Measurements from ENCODE around the gene C2orf78.
"Not testable (repeated sequence)": the region's sequence is repeated elsewhere in the genome, so short reads cannot be mapped to it uniquely, and the experiment has no call there.

C2orf78 gene

GRCh38 chr2:73783883-73784282, at the start of gene C2orf78:
Gene C2orf78 (plus strand): TSS chr2:73784183. CDS start chr2:73784310, 127 bp downstream.
- not testable (repeated sequence) for DNase-seq

GRCh38 chr2:73736378-73736777, 47.6 kb upstream of the C2orf78 start:
- DNase-seq = no peak

GRCh38 chr2:73736855-73737779, 46.9 kb upstream of the C2orf78 start, which contains the start of gene TPRKB:
Gene TPRKB (minus strand): TSS chr2:73737345. CDS start chr2:73734569, 2,776 bp downstream.
- peak; percentile 95 for DNase-seq

- no peak for DNase-seq
These were observed 44.9 kb upstream of the C2orf78 start for GRCh38 chr2:73739101-73739500.

GRCh38 chr2:73740767-73741166, 43.2 kb upstream of the C2orf78 start:
- no peak for DNase-seq

- DNase-seq = no peak
These were observed 37.7 kb upstream of the C2orf78 start for GRCh38 chr2:73746015-73746876.

- no peak for DNase-seq
These were observed 37.1 kb upstream of the C2orf78 start for GRCh38 chr2:73746877-73747208.

- DNase-seq = no peak
These were observed 34.7 kb upstream of the C2orf78 start for GRCh38 chr2:73749314-73749713.

GRCh38 chr2:73754332-73754731, 29.7 kb upstream of the C2orf78 start:
- not testable (repeated sequence) for DNase-seq

- no peak for DNase-seq
These were observed 24.7 kb upstream of the C2orf78 start for GRCh38 chr2:73759285-73759764.

GRCh38 chr2:73759904-73760303, 24.1 kb upstream of the C2orf78 start:
- no peak for DNase-seq

- no peak for DNase-seq
These were observed 21.4 kb upstream of the C2orf78 start for GRCh38 chr2:73762571-73762970.

- no peak for DNase-seq
These were observed 19.0 kb upstream of the C2orf78 start for GRCh38 chr2:73764945-73765344.

GRCh38 chr2:73766349-73766748, 17.6 kb upstream of the C2orf78 start:
- DNase-seq = no peak

- DNase-seq = no peak
These were observed 17.0 kb upstream of the C2orf78 start for GRCh38 chr2:73766994-73767393.

- no peak for DNase-seq
These were observed 13.3 kb upstream of the C2orf78 start for GRCh38 chr2:73770725-73771124.

- DNase-seq = no peak
These were observed 11.2 kb upstream of the C2orf78 start for GRCh38 chr2:73772819-73773218.

GRCh38 chr2:73776381-73776780, 7.6 kb upstream of the C2orf78 start:
- DNase-seq = no peak

GRCh38 chr2:73776869-73777519, 7.0 kb upstream of the C2orf78 start:
- no peak for DNase-seq

- DNase-seq = not testable (repeated sequence)
These were observed 5.0 kb upstream of the C2orf78 start for GRCh38 chr2:73778867-73779466.

GRCh38 chr2:73779467-73780236, 4.3 kb upstream of the C2orf78 start, which contains the start of gene DUSP11:
Gene DUSP11 (minus strand): TSS chr2:73780103. CDS start chr2:73779974, 129 bp downstream.
- peak; percentile 95 for DNase-seq

- no peak for DNase-seq
These were observed 3.8 kb upstream of the C2orf78 start for GRCh38 chr2:73780237-73780582.
